ENCODE data around the gene GCC2. TPM values are rescaled to one million over a fixed set of nuclear protein-coding genes. Genes with fewer than 3 reads are reported as not detected.
"Not testable (repeated sequence)": the region's sequence is repeated elsewhere in the genome, so short reads cannot be mapped to it uniquely, and the experiment has no call there.

GCC2 gene
- total RNA-seq, 1 donor from 2014 or later, result 11.8 TPM

- peak in 1 of 2 donors; percentile 54 for DNase-seq (ENCODE audit: low read depth in 2 of 2)
Observed at GRCh38 chr2:108444941-108445840, 3.8 kb upstream of the GCC2 start.

GRCh38 chr2:108446703-108447102 lies 2.3 kb upstream of the GCC2 start:
- DNase-seq (ENCODE audit: low read depth in 2 of 2), result no peak

- no peak for DNase-seq (ENCODE audit: low read depth in 2 of 2)
Observed at GRCh38 chr2:108447947-108448677, 894 bp upstream of the GCC2 start.

GRCh38 chr2:108449410-108450130 lies 564 bp downstream of the GCC2 start:
- DNase-seq (ENCODE audit: low read depth in 2 of 2), result peak in 1 of 2 donors; percentile 42

GRCh38 chr2:108450863-108451262 lies 1.9 kb downstream of the GCC2 start:
- DNase-seq (ENCODE audit: low read depth in 2 of 2), result no peak

- DNase-seq (ENCODE audit: low read depth in 2 of 2), result no peak
Observed at GRCh38 chr2:108451976-108452375, 3.0 kb downstream of the GCC2 start.

DNA sequence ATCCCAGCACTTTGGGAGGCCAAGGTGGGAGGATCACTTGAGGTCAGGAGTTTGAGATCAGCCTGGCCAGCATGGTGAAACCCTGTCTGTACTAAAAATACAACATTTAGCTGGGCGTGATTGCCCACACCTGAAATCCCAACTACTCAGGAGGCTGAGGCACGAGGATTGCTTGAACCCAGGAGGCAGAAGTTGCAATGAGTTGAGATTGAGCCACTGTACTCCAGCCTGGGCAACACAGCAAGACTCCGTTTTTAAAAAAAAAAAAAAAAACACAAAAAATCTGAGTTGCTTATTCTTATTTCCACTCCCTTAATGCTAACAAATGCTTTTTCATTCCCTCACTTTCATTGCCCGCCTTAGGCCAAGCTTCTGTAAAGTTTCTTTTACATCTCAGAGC lies 4.5 kb downstream of the GCC2 start:
- not testable (repeated sequence) for DNase-seq (ENCODE audit: low read depth in 2 of 2)

GRCh38 chr2:108454440-108454839 lies 5.4 kb downstream of the GCC2 start:
- no peak for DNase-seq (ENCODE audit: low read depth in 2 of 2)

GRCh38 chr2:108455571-108455970 lies 6.6 kb downstream of the GCC2 start:
- no peak for DNase-seq (ENCODE audit: low read depth in 2 of 2)

GRCh38 chr2:108458082-108458481 lies 9.1 kb downstream of the GCC2 start:
- no peak for DNase-seq (ENCODE audit: low read depth in 2 of 2)

DNA sequence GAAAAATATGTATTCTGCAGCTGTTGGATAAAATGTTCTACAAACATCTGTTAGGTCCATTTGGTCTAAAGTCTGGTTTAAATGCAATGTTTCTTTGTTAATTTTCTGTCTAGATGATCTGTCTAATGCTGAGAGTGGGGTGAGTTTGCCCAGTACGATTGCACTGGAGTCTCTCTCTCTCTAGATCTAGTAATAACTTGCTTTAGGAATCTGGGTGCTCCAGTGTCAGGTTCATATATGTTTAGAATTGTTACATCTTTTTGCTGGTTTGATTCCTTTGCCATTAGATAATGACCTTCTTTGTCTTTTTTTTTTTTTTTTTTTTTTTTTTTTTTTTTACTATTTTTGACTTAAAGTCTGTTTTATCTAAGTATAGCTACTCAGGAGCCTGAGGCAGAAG lies 10.4 kb downstream of the GCC2 start:
- no peak for DNase-seq (ENCODE audit: low read depth in 2 of 2)

DNA sequence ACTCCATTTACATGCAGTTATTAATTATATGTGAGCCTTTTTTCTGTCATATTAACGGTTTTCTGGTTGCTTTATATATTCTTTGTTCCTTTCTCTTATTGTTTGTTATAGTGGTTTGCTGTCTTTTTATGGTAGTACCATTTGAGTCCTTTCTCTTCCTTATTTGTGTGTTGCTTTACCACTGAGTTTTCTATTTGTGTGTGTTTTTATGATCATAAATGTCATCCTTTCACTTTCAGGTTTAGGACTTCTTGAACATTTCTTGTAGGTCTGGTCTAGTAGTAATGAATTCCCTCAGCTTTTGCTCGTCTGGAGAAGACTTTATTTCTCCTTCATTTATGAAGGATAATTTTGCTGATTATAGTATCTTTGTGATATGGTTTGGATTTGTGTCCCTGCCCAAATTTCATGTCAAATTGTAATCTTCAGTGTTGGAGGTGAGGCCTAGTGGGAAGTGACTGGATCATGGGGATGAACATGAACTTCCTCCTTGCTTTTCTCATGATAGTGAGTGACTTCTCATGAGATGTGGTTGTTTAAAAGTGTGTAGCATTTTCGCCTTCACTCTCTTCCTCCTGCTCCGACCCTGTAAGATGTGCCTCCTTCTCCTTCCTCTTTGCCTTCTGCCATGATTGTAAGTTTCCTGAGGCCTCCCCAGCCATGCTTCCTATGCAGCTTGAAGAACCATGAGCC lies 11.5 kb downstream of the GCC2 start:
- no peak for DNase-seq (ENCODE audit: low read depth in 2 of 2)

DNA sequence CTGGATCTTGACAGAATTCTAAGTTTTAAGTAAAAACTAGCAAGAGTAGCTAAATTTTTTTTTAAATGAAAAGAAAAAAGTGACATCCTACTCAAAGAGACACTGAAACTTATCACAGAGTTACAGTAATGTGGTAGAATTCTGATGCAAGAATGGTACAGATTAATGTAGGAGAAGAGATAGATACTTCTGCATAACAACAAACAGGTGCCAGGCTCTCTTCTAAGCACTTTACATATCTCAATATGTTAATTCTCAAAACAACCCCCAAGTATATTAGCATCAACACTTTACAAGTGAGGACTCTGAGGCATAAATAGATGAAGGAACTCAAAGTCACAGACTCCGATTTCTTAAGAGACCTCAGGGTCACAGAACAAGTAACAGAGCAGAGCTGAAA lies 28.1 kb downstream of the GCC2 start:
- no peak for DNase-seq (ENCODE audit: low read depth in 2 of 2)

DNA sequence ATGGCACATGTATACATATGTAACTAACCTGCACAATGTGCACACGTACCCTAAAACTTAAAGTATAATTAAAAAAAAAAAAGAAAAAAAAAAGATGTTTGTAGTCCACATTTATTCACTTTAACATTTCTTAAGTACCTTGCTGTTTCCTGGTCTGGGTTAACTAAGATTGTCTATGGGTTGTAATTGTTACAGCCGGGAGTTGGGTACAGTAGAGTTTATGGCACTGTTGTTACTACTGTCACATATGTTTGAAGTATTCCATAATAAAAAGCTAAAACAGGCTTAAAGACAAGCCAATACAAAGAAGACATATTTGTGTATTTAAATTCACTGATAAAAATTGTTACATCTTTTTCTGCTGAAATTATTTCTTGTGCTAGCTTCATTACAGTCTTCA lies 36.2 kb downstream of the GCC2 start:
- DNase-seq (ENCODE audit: low read depth in 2 of 2), result no peak

DNA sequence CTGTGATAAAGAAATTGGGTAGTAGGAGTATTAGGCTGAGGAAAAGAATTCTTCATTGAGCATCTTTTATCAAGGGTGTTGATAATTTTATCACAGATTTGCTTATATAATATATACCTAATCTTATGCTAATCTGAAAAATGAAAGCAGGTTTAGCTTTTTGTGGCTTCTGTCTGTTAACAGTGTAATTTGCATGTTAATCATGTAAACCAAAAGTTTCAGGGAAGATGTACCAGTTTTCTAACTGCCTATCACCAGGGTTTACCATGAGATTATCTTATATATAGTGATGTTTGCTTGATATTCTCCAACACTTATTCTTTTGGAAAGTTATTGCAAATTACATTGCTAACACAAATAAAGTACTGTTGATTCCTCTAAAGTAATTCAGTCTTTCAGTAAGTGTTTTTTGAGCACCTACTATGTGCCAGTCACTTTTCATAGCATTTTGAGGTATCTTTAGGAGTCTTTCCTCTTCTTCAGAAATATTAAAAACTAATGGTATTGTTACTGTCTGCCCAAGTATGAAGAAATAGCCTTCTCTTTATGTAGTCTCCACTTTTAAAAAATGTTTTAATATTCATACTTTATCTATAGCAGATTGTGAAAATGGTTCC lies 41.6 kb downstream of the GCC2 start:
- DNase-seq (ENCODE audit: low read depth in 2 of 2), result no peak

- no peak for DNase-seq (ENCODE audit: low read depth in 2 of 2)
Observed at GRCh38 chr2:108491848-108492247, 42.8 kb downstream of the GCC2 start.

DNA sequence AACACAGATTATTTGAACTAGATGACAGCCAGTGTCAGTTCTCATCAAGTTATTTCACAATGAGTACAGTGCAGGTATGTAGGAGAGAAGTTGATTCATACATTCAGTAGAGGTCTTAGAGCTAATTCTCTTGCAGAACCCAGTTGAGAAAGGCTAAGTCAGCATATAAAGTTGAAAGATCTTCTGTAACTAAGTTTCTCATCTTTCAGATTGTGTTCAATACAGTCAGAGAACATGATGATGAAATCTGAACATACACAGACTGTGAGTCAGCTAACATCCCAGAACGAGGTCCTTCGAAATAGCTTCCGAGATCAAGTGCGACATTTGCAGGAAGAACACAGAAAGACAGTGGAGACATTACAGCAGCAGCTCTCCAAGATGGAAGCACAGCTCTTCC lies 43.4 kb downstream of the GCC2 start:
- peak in 1 of 2 donors; percentile 2 for DNase-seq (ENCODE audit: low read depth in 2 of 2)

DNA sequence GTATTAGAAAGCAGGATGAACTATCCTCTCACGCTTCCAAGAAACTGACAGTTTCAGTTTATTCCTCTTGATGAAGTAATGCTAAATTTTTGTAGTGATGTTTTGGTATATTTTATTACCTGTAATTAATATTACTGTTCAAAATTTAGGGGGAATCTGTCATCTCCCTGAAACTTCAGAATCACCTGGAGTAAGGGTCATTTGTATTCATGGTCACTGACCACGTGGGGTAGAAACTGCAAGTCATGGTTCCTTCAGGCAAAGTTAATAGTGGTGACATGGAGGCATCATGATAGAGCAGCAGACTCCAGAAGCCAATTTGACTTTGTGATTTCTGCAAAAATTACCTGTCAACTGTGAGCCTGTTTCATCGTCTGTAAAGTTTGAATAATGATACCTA lies 47.2 kb downstream of the GCC2 start:
- DNase-seq (ENCODE audit: low read depth in 2 of 2), result not testable (repeated sequence)

DNA sequence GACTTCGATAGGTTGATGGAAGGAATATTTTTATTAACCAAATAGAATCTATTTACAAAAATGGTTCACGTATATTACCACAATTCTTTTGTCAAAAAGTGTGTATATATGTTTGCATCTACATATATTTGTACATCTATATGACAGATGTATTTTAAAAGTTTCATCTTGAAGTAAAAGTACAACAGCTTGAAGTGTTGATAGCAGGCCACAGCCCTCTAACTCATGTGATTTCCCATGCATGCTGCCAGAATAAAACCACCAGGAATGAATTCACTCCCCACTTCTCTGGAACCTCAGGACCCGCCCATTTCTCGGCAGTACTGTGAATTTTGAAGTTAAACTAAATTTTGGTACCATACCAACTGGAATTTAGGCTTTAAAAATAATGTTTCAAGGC lies 58.6 kb downstream of the GCC2 start:
- DNase-seq (ENCODE audit: low read depth in 2 of 2), result not testable (repeated sequence)

- not testable (repeated sequence) for DNase-seq (ENCODE audit: low read depth in 2 of 2)
Observed at GRCh38 chr2:108512431-108512830, 63.4 kb downstream of the GCC2 start.

- DNase-seq (ENCODE audit: low read depth in 2 of 2), result not testable (repeated sequence)
Observed at GRCh38 chr2:108514478-108514877, 65.5 kb downstream of the GCC2 start.
